H1 (cell line): ENCODE results near the gene RAB5B. TPM values are rescaled to one million over a fixed set of nuclear protein-coding genes. Genes with fewer than 3 reads are reported as not detected.

ENCODE experiments used
- CTCF ChIA-PET: fragments of 300-600 bp; sonication (Branson Sonifier 250); formaldehyde crosslinking; loops from one replicate; lab custom pipeline; 2021; ENCODE audit not compliant: partially characterized antibody; lab: Charles Lee
- POLR2A ChIA-PET: fragments of 300-600 bp; sonication (Branson Sonifier 250); formaldehyde crosslinking; loops from one replicate; lab custom pipeline; 2021; ENCODE audit warnings: inconsistent platforms; ENCODE audit not compliant: partially characterized antibody; lab: Charles Lee
- DNase-seq, 2 experiments: peaks; one replicate each; pipeline versions ENCODE4 v3.0.0 to v3.0.0-alpha.2; 2010 to 2022; ENCODE audit warnings: low spot score in 2 of 2, low read depth in 1 of 2, mixed read lengths in 1 of 2
- FAIRE-seq: peaks from 2 replicates; lab custom pipeline; 2011; peaks lifted over from hg19 to GRCh38; lab: Jason Lieb, UNC
- H2AFZ ChIP-seq: 2 replicates; pipeline ENCODE4 v1.8.1; 2012; ENCODE audit warnings: low read length, inconsistent platforms
- H2AK5ac ChIP-seq: 2 replicates; pipeline ENCODE4 v1.6.1; 2013; ENCODE audit warnings: low read depth, low read length
- H2BK120ac ChIP-seq: replicated peaks from 2 replicates; pipeline ENCODE3; 2013; ENCODE audit warnings: low read depth, low read length, inconsistent platforms
- H2BK12ac ChIP-seq: 2 replicates; pipeline ENCODE4 v1.6.1; 2013; ENCODE audit warnings: low read depth, low read length
- H2BK15ac ChIP-seq: 2 replicates; pipeline ENCODE4 v1.6.1; 2013; ENCODE audit warnings: low read length
- H2BK20ac ChIP-seq: 2 replicates; pipeline ENCODE4 v1.6.1; 2013; ENCODE audit warnings: low read length
- H2BK5ac ChIP-seq: 2 replicates; pipeline ENCODE4 v1.6.1; 2013; ENCODE audit warnings: low read depth, low read length
- H3K14ac ChIP-seq: 2 replicates; pipeline ENCODE4 v1.6.1; 2013; ENCODE audit warnings: inconsistent platforms; ENCODE audit not compliant: insufficient read length
- H3K18ac ChIP-seq: 2 replicates; pipeline ENCODE4 v1.6.1; 2013; ENCODE audit warnings: low read length; ENCODE audit errors: extremely low read depth
- H3K23ac ChIP-seq: 2 replicates; pipeline ENCODE4 v1.6.1; 2013; ENCODE audit warnings: inconsistent platforms; ENCODE audit not compliant: insufficient read length
- H3K23me2 ChIP-seq: 2 replicates; pipeline ENCODE4 v1.6.1; 2013; ENCODE audit warnings: low read depth, low read length
- H3K27ac ChIP-seq: 2 replicates; pipeline ENCODE4 v1.6.1; 2011; ENCODE audit warnings: low read depth, low read length, inconsistent platforms
- H3K27me3 ChIP-seq, 4 experiments: replicated peaks in 1 of 4; 1 replicate in 1 of 4; 2 replicates in 3 of 4; pipeline versions ENCODE4 v1.6.1 to v1.8.1; 2011 to 2013; ENCODE audit warnings: low read length in 3 of 4, mild to moderate bottlenecking in 3 of 4, inconsistent platforms in 2 of 4, mixed read lengths in 2 of 4, moderate library complexity in 1 of 4; ENCODE audit not compliant: control insufficient read depth in 3 of 4, insufficient read depth in 3 of 4; ENCODE audit errors: extremely low read depth in 1 of 4
- H3K36me3 ChIP-seq, 4 experiments: 2 replicates each; pipeline versions ENCODE4 v1.6.1 to v1.8.1; 2011 to 2013; ENCODE audit warnings: mild to moderate bottlenecking in 4 of 4, low read length in 3 of 4, moderate library complexity in 2 of 4, control low read depth in 1 of 4, inconsistent platforms in 1 of 4; ENCODE audit not compliant: insufficient read depth in 4 of 4, control insufficient read depth in 2 of 4
- H3K4ac ChIP-seq: replicated peaks from 2 replicates; pipeline ENCODE3; 2013; ENCODE audit warnings: low read length, low read depth, mixed read lengths, inconsistent platforms; ENCODE audit not compliant: insufficient read length
- H3K4me1 ChIP-seq, 4 experiments: replicated peaks in 1 of 4; 1 replicate in 1 of 4; 2 replicates in 3 of 4; pipeline versions ENCODE4 v1.6.1 to v1.8.1; 2011 to 2013; ENCODE audit warnings: low read length in 3 of 4, inconsistent platforms in 2 of 4, mixed read lengths in 1 of 4; ENCODE audit not compliant: insufficient read depth in 4 of 4, control insufficient read depth in 3 of 4
- H3K4me2 ChIP-seq, 2 experiments: 2 replicates each; pipeline versions ENCODE4 v1.6.1 to v1.8.1; 2011 to 2013; ENCODE audit warnings: low read depth in 2 of 2, low read length in 2 of 2, control low read depth in 1 of 2, inconsistent platforms in 1 of 2, mild to moderate bottlenecking in 1 of 2; ENCODE audit not compliant: insufficient read depth in 1 of 2
- H3K4me3 ChIP-seq, 4 experiments: fragments of 200-600, 300-600 bp in 1 of 4; sonication (generic), shearing (Covaris generic), sonication (Bioruptor Twin) in 1 of 4; 2 replicates each; pipeline versions ENCODE4 v1.5.1 to v1.8.1; 2011 to 2016; ENCODE audit warnings: low read length in 4 of 4, low read depth in 3 of 4, control low read depth in 2 of 4, inconsistent platforms in 2 of 4, mild to moderate bottlenecking in 2 of 4, mixed read lengths in 1 of 4, moderate library complexity in 1 of 4; ENCODE audit not compliant: insufficient read depth in 2 of 4; ENCODE audit errors: extremely low read depth in 1 of 4
- H3K56ac ChIP-seq: replicated peaks from 2 replicates; pipeline ENCODE3; 2013; ENCODE audit warnings: low read depth, mild to moderate bottlenecking, mixed read lengths, low read length, inconsistent platforms; ENCODE audit not compliant: insufficient read length
- H3K79me1 ChIP-seq: 2 replicates; pipeline ENCODE4 v1.6.1; 2013; ENCODE audit warnings: low read depth, low read length, control low read depth
- H3K79me2 ChIP-seq, 2 experiments: 2 replicates each; pipeline versions ENCODE4 v1.6.1 to v1.8.1; 2012 to 2013; ENCODE audit warnings: low read length in 2 of 2, mild to moderate bottlenecking in 2 of 2, inconsistent platforms in 1 of 2; ENCODE audit not compliant: insufficient read depth in 2 of 2, control insufficient read depth in 1 of 2
- H3K9ac ChIP-seq, 4 experiments: replicated peaks in 1 of 4; 1 replicate in 1 of 4; 2 replicates in 3 of 4; pipeline versions ENCODE4 v1.6.1 to v1.8.1; 2011 to 2013; ENCODE audit warnings: low read depth in 3 of 4, low read length in 3 of 4, control low read depth in 2 of 4, mild to moderate bottlenecking in 2 of 4, moderate library complexity in 2 of 4, inconsistent platforms in 1 of 4; ENCODE audit errors: extremely low read depth in 1 of 4
- H3K9me3 ChIP-seq, 2 experiments: 2 replicates each; pipeline versions ENCODE4 v1.6.1 to v1.8.1; 2012 to 2013; ENCODE audit warnings: mild to moderate bottlenecking in 2 of 2, moderate library complexity in 2 of 2, control low read depth in 1 of 2, inconsistent platforms in 1 of 2, low read depth in 1 of 2, low read length in 1 of 2, mixed read lengths in 1 of 2; ENCODE audit not compliant: insufficient read depth in 2 of 2
- H4K20me1 ChIP-seq, 2 experiments: replicated peaks in 1 of 2; 2 replicates each; pipeline versions ENCODE3 to v1.8.1; 2011 to 2013; ENCODE audit warnings: inconsistent platforms in 2 of 2, low read length in 2 of 2, mild to moderate bottlenecking in 1 of 2; ENCODE audit not compliant: insufficient read depth in 2 of 2, control insufficient read depth in 1 of 2
- H4K5ac ChIP-seq: 2 replicates; pipeline ENCODE4 v1.6.1; 2013; ENCODE audit warnings: low read length, low read depth, mixed read lengths, inconsistent platforms; ENCODE audit not compliant: insufficient read length
- H4K8ac ChIP-seq: 2 replicates; pipeline ENCODE4 v1.8.0; 2013; ENCODE audit warnings: mild to moderate bottlenecking, moderate library complexity, low read length, inconsistent platforms; ENCODE audit not compliant: insufficient read depth; ENCODE audit errors: extremely low read depth
- H4K91ac ChIP-seq: replicated peaks from 2 replicates; pipeline ENCODE3; 2013; ENCODE audit warnings: low read length, mixed read lengths, inconsistent platforms; ENCODE audit not compliant: insufficient read length
- CTCF ChIP-seq, 3 experiments: IDR thresholded peaks; 1 replicate in 2 of 3; 2 replicates in 1 of 3; pipeline versions ENCODE4 v1.5.1 to v1.6.1; 2011; ENCODE audit warnings: low read length in 3 of 3, mild to moderate bottlenecking in 3 of 3, inconsistent platforms in 2 of 3, low read depth in 1 of 3, moderate library complexity in 1 of 3; ENCODE audit not compliant: insufficient read depth in 1 of 3; ENCODE audit errors: control extremely low read depth in 1 of 3
- GTF2F1 ChIP-seq: IDR thresholded peaks from 2 replicates; pipeline ENCODE4 v1.6.1; 2012; ENCODE audit warnings: low read depth, low read length, improper control_type of control experiment, borderline replicate concordance
- HDAC2 ChIP-seq, 2 experiments: fragments of 300-600 bp in 1 of 2; sonication (generic) in 1 of 2; IDR thresholded peaks; 2 replicates each; pipeline ENCODE4 v1.6.1; 2011 to 2012; ENCODE audit warnings: low read depth in 2 of 2, low read length in 2 of 2, mild to moderate bottlenecking in 2 of 2, moderate library complexity in 2 of 2, borderline replicate concordance in 1 of 2, inconsistent platforms in 1 of 2
- SP2 ChIP-seq: IDR thresholded peaks from 2 replicates; pipeline ENCODE4 v1.6.1; 2012; ENCODE audit warnings: mild to moderate bottlenecking, low read length, inconsistent platforms
- SP4 ChIP-seq: IDR thresholded peaks from 2 replicates; pipeline ENCODE4 v1.6.1; 2012; ENCODE audit warnings: low read length, inconsistent platforms
- SRF ChIP-seq: IDR thresholded peaks from 2 replicates; pipeline ENCODE4 v1.6.1; 2011; ENCODE audit warnings: mild to moderate bottlenecking, low read depth, low read length, moderate library complexity
- WGBS, 2 experiments: shearing (Covaris generic) in 1 of 2; methylation state at CpG; one replicate each; pipeline versions ENCODE4 v1.1.6 to v1.1.7; 2013 to 2015; ENCODE audit warnings: low lambda C conversion rate in 2 of 2, mixed read lengths in 2 of 2, inconsistent platforms in 1 of 2, low coverage in 1 of 2, missing lambda C conversion rate in 1 of 2; ENCODE audit not compliant: insufficient replicate concordance in 2 of 2, insufficient coverage in 1 of 2, insufficient read length in 1 of 2; ENCODE audit errors: extremely low coverage in 1 of 2, missing lambda C conversion rate in 1 of 2; 5-methylcytosine and 5-hydroxymethylcytosine counted together
- polyA plus RNA-seq, 7 experiments: library from polyadenylated mRNA; depleted of rRNA in 3 of 7; stranded (reverse) in 5 of 7; unstranded in 2 of 7; fragments of >200 nt in 5 of 7; fragments of 200-250 nt in 2 of 7; gene quantifications; 1 replicate in 5 of 7; 2 replicates in 1 of 7; 4 replicates in 1 of 7; pipeline versions ENCODE4 v1.2.1 to v1.2.3, GENCODE V29; 2011 to 2013; ENCODE audit warnings: missing spikeins in 2 of 7, mixed read lengths in 2 of 7
- total RNA-seq: library from RNA; stranded (reverse); fragmentation: NEBNext Ultra II Directional; extraction: Animal tissue kit (Norgen Biotek cat#: 25700); gene quantifications from 2 replicates; pipeline ENCODE4 v1.2.1, GENCODE V29; 2021

The RAB5B gene
- total and polyA plus RNA-seq, 2 of the 8 experiments (the other 6 are each of a cell fraction or from before 2014, with no cell fraction given): 56.7 to 62.4 TPM

GRCh38 chr12:55963760-55964159, 10.1 kb upstream of the RAB5B start:
- FAIRE-seq: no peak
- TF ChIP-seq SP2 (no peak), SRF (no peak), GTF2F1 (no peak), HDAC2 (IDR thresholded peaks at IDR 0.05; ENCODE audit: borderline replicate concordance in 1 of 2, low read depth in 2 of 2, low read length in 2 of 2) (no peak), CTCF (IDR thresholded peaks at IDR 0.05; ENCODE audit: control extremely low read depth in 1 of 3, insufficient read depth in 1 of 3, low read depth in 1 of 3, low read length in 3 of 3) (no peak), SP4 (no peak)

More at GRCh38 chr12:55963760-55964159, 10.1 kb upstream of the RAB5B start:
- Histone ChIP-seq H4K20me1 (no peaks in the 10 kb centered on the region), H3K23ac (no peak overlapping the region), H4K91ac (no peak overlapping the region), H2BK12ac (no peak overlapping the region), H3K36me3 (peaks cover 0 to 18% (median 2%) of the 10 kb centered on the region in 4 experiments; a peak in 2 of 8 replicates), H2BK120ac (no peak overlapping the region), H3K4me2 (no peak overlapping the region; a peak in 1 of 4 replicates), H3K4me1 (peaks cover 2 to 13% (median 5%) of the 10 kb centered on the region in 4 experiments), H3K27me3 (no peaks in the 10 kb centered on the region), H2AFZ (no peak overlapping the region), H3K56ac (no peak overlapping the region), H4K5ac (no peak overlapping the region), H3K4ac (no peak overlapping the region), H3K4me3 (no peak overlapping the region), H2AK5ac (no peak overlapping the region), H3K27ac (no peak overlapping the region), H2BK20ac (no peak overlapping the region), H3K9ac (no peak overlapping the region), H3K9me3 (no peaks in the 10 kb centered on the region), H3K23me2 (peaks cover 12% of the 10 kb centered on the region; the same call in 1 of the 2 replicates), H3K14ac (no peak overlapping the region), H3K79me1 (peaks cover 2% of the 10 kb centered on the region; the same call in 1 of the 2 replicates), H3K18ac (no peak overlapping the region), H2BK5ac (no peak overlapping the region), H4K8ac (no peak overlapping the region), H3K79me2 (peaks cover 3 to 18% of the 10 kb centered on the region in 2 experiments; a peak in 3 of 4 replicates), H2BK15ac (no peak overlapping the region)
- WGBS, 2 experiments: 93% methylated on average over 2 of the region's 2 CpGs; no CpG with 5 or more reads in 1 of the 2 experiments
- ChIA-PET POLR2A (no interaction called here), CTCF (interaction anchor here (1.1 to 1.2 kb wide), 2 partner anchors 24 to 32 kb away, joined by 3 to 4 read pairs; no protein-coding TSS in a partner anchor)
- no peak for DNase-seq
